ENCODE results near the gene AFTPH. TPM values are rescaled to one million over a fixed set of nuclear protein-coding genes. Genes with fewer than 3 reads are reported as not detected.

Gene AFTPH
- total RNA-seq, 1 donor from 2014 or later, result 16.0 TPM

DNA sequence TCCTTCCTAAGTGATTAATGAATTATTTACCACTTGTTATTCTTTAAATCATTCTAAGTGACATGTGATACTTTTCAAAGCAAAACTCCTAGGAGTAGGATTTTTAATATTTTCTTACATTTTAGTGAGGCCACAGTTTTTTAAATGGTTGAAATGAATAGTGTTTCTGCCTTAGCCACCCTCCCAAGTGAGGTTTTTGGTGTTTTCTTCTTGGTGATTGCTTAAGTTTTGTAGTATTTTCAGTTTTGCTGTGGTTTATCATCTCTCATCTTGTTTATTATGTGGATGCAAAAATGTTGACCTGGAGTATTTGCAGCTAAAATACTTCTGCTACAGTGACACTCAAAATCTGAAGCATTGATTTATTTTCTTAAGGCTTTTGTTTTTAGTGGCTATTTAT is 9.8 kb downstream of the AFTPH start:
- H3K27ac Mint-ChIP-seq (ENCODE audit: unreplicated experiment), result no peak overlapping the region
- Histone ChIP-seq H3K79me2 (ENCODE audit: insufficient read depth, low read length) (peaks cover 38% of the 10 kb centered on the region), H4K20me1 (ENCODE audit: insufficient read depth, low read length) (peaks cover 34% of the 10 kb centered on the region), H3K4me1 (ENCODE audit: insufficient read depth, low read length) (peaks cover 3% of the 10 kb centered on the region), H3K27ac (ENCODE audit: low read depth, low read length) (no peak overlapping the region), H3K4me2 (ENCODE audit: low read length) (no peak overlapping the region), H3K4me3 (ENCODE audit: insufficient read depth, low read depth, low read length) (no peak overlapping the region), H3K27me3 (ENCODE audit: insufficient read depth, low read length) (no peaks in the 10 kb centered on the region), H3K36me3 (ENCODE audit: insufficient read depth, low read length) (no peaks in the 10 kb centered on the region), H2AFZ (ENCODE audit: low read depth, low read length) (no peak overlapping the region), H3K9me3 (ENCODE audit: insufficient read depth, low read depth, low read length) (no peaks in the 10 kb centered on the region), H3K9ac (ENCODE audit: low read length) (no peak overlapping the region)
- H3K9me3 Mint-ChIP-seq (ENCODE audit: unreplicated experiment), result no peaks in the 10 kb centered on the region
- peaks cover 12% of the 10 kb centered on the region for H3K4me1 Mint-ChIP-seq (ENCODE audit: low read depth, unreplicated experiment)
- H3K4me3 Mint-ChIP-seq (ENCODE audit: unreplicated experiment), result no peak overlapping the region
- TF ChIP-seq, protein P1, sequence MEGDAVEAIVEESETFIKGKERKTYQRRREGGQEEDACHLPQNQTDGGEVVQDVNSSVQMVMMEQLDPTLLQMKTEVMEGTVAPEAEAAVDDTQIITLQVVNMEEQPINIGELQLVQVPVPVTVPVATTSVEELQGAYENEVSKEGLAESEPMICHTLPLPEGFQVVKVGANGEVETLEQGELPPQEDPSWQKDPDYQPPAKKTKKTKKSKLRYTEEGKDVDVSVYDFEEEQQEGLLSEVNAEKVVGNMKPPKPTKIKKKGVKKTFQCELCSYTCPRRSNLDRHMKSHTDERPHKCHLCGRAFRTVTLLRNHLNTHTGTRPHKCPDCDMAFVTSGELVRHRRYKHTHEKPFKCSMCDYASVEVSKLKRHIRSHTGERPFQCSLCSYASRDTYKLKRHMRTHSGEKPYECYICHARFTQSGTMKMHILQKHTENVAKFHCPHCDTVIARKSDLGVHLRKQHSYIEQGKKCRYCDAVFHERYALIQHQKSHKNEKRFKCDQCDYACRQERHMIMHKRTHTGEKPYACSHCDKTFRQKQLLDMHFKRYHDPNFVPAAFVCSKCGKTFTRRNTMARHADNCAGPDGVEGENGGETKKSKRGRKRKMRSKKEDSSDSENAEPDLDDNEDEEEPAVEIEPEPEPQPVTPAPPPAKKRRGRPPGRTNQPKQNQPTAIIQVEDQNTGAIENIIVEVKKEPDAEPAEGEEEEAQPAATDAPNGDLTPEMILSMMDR (IDR thresholded peaks at IDR 0.05; ENCODE audit: insufficient read depth, low read depth, low read length), result no peak
- FAIRE-seq (no peak), DNase-seq (ENCODE audit: low read depth) (no peak)
- no peaks in the 10 kb centered on the region for H3K27me3 Mint-ChIP-seq (ENCODE audit: low read depth, unreplicated experiment)
- H3K36me3 Mint-ChIP-seq (ENCODE audit: low read depth, unreplicated experiment), result no peaks in the 10 kb centered on the region

DNA sequence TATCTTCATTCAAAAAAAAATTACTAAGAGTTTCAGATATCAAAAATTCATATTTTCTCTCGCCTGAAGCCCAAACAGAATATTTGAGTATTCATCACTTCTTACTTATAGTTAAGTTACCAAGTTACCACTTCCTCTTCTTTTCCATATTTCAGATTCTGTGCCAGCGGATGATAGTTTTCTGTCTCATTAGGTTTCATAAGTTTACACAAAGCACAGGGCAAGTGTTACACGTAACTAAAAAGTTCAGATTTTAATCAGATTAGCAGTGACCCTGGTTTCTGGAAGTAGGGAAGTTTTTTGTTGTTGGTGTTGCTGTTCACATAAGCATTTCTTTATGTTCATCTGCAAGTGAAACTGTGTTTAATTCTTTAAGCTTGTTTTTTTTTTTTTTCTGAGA is 10.2 kb downstream of the AFTPH start:
- Histone ChIP-seq H3K27me3 (ENCODE audit: insufficient read depth, low read length) (no peaks in the 10 kb centered on the region), H3K27ac (ENCODE audit: low read depth, low read length) (no peak overlapping the region), H3K79me2 (ENCODE audit: insufficient read depth, low read length) (peaks cover 38% of the 10 kb centered on the region), H3K36me3 (ENCODE audit: insufficient read depth, low read length) (no peaks in the 10 kb centered on the region), H3K9me3 (ENCODE audit: insufficient read depth, low read depth, low read length) (no peaks in the 10 kb centered on the region), H4K20me1 (ENCODE audit: insufficient read depth, low read length) (peaks cover 35% of the 10 kb centered on the region), H3K4me2 (ENCODE audit: low read length) (no peak overlapping the region), H3K4me3 (ENCODE audit: insufficient read depth, low read depth, low read length) (no peak overlapping the region), H3K4me1 (ENCODE audit: insufficient read depth, low read length) (peaks cover 3% of the 10 kb centered on the region), H2AFZ (ENCODE audit: low read depth, low read length) (no peak overlapping the region), H3K9ac (ENCODE audit: low read length) (no peak overlapping the region)
- no peaks in the 10 kb centered on the region for H3K9me3 Mint-ChIP-seq (ENCODE audit: unreplicated experiment)
- no peaks in the 10 kb centered on the region for H3K27me3 Mint-ChIP-seq (ENCODE audit: low read depth, unreplicated experiment)
- H3K4me3 Mint-ChIP-seq (ENCODE audit: unreplicated experiment), result no peak overlapping the region
- TF ChIP-seq, protein P1 (IDR thresholded peaks at IDR 0.05; ENCODE audit: insufficient read depth, low read depth, low read length), result no peak
- TF ChIP-seq EZH2 (IDR thresholded peaks at IDR 0.05; ENCODE audit: insufficient read depth, low read length), result no peak
- DNase-seq (ENCODE audit: low read depth), result no peak
- FAIRE-seq, result no peak
- H3K36me3 Mint-ChIP-seq (ENCODE audit: low read depth, unreplicated experiment), result no peaks in the 10 kb centered on the region
- H3K4me1 Mint-ChIP-seq (ENCODE audit: low read depth, unreplicated experiment), result peaks cover 14% of the 10 kb centered on the region
- H3K27ac Mint-ChIP-seq (ENCODE audit: unreplicated experiment), result no peak overlapping the region

DNA sequence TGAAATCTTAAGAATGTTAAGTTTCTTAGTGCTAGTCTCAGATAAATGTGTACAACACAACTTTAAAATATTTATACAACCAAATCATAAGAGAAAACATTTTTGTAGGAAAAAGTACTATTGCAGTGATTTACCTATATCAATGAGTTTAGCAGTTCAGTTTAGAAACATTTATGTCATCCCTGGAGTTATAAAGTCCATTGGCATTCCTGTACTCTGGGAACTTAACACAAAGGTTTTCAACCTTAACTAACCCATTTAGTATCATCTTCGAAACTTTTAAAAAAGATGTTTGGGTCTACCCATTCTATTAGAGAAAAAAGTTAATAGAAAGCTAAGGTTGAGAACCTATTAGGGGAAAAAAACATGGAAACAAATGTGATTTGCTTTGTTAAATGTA is 10.9 kb downstream of the AFTPH start:
- Mint-ChIP-seq H3K4me1 (ENCODE audit: low read depth, unreplicated experiment) (peaks cover 20% of the 10 kb centered on the region), H3K9me3 (ENCODE audit: unreplicated experiment) (no peaks in the 10 kb centered on the region), H3K27ac (ENCODE audit: unreplicated experiment) (no peak overlapping the region), H3K36me3 (ENCODE audit: low read depth, unreplicated experiment) (no peaks in the 10 kb centered on the region), H3K4me3 (ENCODE audit: unreplicated experiment) (no peak overlapping the region), H3K27me3 (ENCODE audit: low read depth, unreplicated experiment) (no peaks in the 10 kb centered on the region)
- no peak for DNase-seq (ENCODE audit: low read depth)
- H3K27me3 ChIP-seq (ENCODE audit: insufficient read depth, low read length), result no peaks in the 10 kb centered on the region
- FAIRE-seq, result no peak
- no peak overlapping the region for H3K4me2 ChIP-seq (ENCODE audit: low read length)
- TF ChIP-seq, protein P1 (IDR thresholded peaks at IDR 0.05; ENCODE audit: insufficient read depth, low read depth, low read length), result no peak
- no peak for TF ChIP-seq EZH2 (IDR thresholded peaks at IDR 0.05; ENCODE audit: insufficient read depth, low read length)
- H2AFZ ChIP-seq (ENCODE audit: low read depth, low read length), result no peak overlapping the region
- H3K79me2 ChIP-seq (ENCODE audit: insufficient read depth, low read length), result peaks cover 44% of the 10 kb centered on the region
- H3K36me3 ChIP-seq (ENCODE audit: insufficient read depth, low read length), result no peaks in the 10 kb centered on the region
- H3K4me3 ChIP-seq (ENCODE audit: insufficient read depth, low read depth, low read length), result no peak overlapping the region
- H3K9me3 ChIP-seq (ENCODE audit: insufficient read depth, low read depth, low read length), result no peaks in the 10 kb centered on the region
- no peak overlapping the region for H3K27ac ChIP-seq (ENCODE audit: low read depth, low read length)
- H3K9ac ChIP-seq (ENCODE audit: low read length), result no peak overlapping the region
- peaks cover 3% of the 10 kb centered on the region for H3K4me1 ChIP-seq (ENCODE audit: insufficient read depth, low read length)
- H4K20me1 ChIP-seq (ENCODE audit: insufficient read depth, low read length), result peaks cover 37% of the 10 kb centered on the region

Measured in astrocyte (in vitro differentiated cells and primary cell).